GM12891 (cell line): ENCODE measurements around the gene IFIT3.

Experiments used
- DNase-seq: peaks from one replicate; pipeline ENCODE4 v3.0.0; 2011; ENCODE audit warnings: low spot score; ENCODE audit not compliant: insufficient read length
- FAIRE-seq: peaks from 2 replicates; lab custom pipeline; 2011; peaks lifted over from hg19 to GRCh38; lab: Jason Lieb, UNC
- PAX5 ChIP-seq: IDR thresholded peaks from 2 replicates; pipeline ENCODE4 v1.6.1; 2011; ENCODE audit warnings: low read length, moderate library complexity, mild to moderate bottlenecking; ENCODE audit not compliant: insufficient read depth, severe bottlenecking
- POLR2A ChIP-seq: IDR thresholded peaks from 2 replicates; pipeline ENCODE4 v1.6.1; 2011; ENCODE audit warnings: low read depth, low read length, control low read depth
- POLR2AphosphoS5 ChIP-seq: IDR thresholded peaks from 2 replicates; pipeline ENCODE4 v1.6.1; 2011; ENCODE audit warnings: low read depth, low read length, control low read depth
- POU2F2 ChIP-seq: IDR thresholded peaks from 2 replicates; pipeline ENCODE4 v1.6.1; 2011; ENCODE audit warnings: low read depth, mild to moderate bottlenecking, control low read depth, low read length, moderate library complexity
- SPI1 ChIP-seq: IDR thresholded peaks from 2 replicates; pipeline ENCODE4 v1.6.1; 2011; ENCODE audit warnings: low read depth, low read length, control low read depth
- TAF1 ChIP-seq: IDR thresholded peaks from 2 replicates; pipeline ENCODE4 v1.6.1; 2011; ENCODE audit warnings: low read depth, low read length, control low read depth

IFIT3 gene

GRCh38 chr10:89357096-89357495, 29.3 kb downstream of the IFIT3 start:
- DNase-seq (no peak), FAIRE-seq (no peak)
- TF ChIP-seq POLR2A, result no peak
- no peak for TF ChIP-seq POU2F2
- no peak for TF ChIP-seq PAX5
- no peak for TF ChIP-seq SPI1
- no peak for TF ChIP-seq TAF1
- TF ChIP-seq POLR2AphosphoS5, result no peak

DNA sequence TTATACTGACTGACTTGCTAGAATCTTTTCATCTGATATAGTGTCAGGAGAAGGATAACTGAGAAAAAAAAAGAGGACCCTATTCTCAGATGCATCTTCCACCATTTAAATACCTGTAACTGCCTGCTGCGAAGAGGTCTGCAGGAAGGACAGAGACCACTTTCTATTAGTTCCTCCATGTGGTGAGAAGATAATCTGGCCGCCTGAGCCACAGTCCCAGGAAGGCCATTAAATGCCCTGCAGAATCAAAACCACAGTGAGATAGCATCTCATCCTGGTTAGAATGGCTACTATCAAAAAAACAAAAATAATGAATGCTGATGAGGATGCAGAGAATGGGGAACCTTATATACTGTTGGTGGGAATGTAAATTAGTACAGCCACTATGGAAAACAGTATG, 30.2 kb downstream of the IFIT3 start:
- no peak for DNase-seq
- FAIRE-seq, result no peak

GRCh38 chr10:89360157-89360556, 32.4 kb downstream of the IFIT3 start:
- no peak for TF ChIP-seq POU2F2
- no peak for TF ChIP-seq POLR2AphosphoS5
- no peak for TF ChIP-seq POLR2A
- no peak for TF ChIP-seq TAF1
- TF ChIP-seq SPI1, result no peak
- no peak for DNase-seq
- no peak for FAIRE-seq

More for the DNA sequence above, 30.2 kb downstream of the IFIT3 start:
- no peak for TF ChIP-seq TAF1
- no peak for TF ChIP-seq POU2F2
- no peak for TF ChIP-seq SPI1
- TF ChIP-seq POLR2A, result no peak
- TF ChIP-seq PAX5, result no peak
- no peak for TF ChIP-seq POLR2AphosphoS5

DNA sequence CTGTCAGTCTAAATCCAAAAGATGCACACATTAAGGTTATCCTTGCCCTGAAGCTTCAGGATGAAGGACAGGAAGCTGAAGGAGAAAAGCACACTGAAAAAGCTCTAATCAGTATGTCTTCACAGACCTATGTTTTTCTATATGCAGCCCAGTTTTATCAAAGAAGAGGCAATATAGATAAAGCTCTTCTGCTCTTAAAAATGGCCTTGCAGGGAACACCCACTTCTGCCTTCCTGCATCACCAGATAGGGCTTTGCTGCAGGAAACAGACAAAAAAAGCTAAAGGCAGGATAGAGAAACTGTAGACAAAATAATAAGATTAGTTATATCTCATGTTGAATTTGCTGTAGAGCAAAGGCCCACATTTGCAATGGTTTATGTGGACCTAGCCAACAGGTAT, 35.1 kb downstream of the IFIT3 start:
- DNase-seq, result no peak
- no peak for FAIRE-seq
- TF ChIP-seq POLR2A (no peak), SPI1 (no peak), POU2F2 (no peak)

DNA sequence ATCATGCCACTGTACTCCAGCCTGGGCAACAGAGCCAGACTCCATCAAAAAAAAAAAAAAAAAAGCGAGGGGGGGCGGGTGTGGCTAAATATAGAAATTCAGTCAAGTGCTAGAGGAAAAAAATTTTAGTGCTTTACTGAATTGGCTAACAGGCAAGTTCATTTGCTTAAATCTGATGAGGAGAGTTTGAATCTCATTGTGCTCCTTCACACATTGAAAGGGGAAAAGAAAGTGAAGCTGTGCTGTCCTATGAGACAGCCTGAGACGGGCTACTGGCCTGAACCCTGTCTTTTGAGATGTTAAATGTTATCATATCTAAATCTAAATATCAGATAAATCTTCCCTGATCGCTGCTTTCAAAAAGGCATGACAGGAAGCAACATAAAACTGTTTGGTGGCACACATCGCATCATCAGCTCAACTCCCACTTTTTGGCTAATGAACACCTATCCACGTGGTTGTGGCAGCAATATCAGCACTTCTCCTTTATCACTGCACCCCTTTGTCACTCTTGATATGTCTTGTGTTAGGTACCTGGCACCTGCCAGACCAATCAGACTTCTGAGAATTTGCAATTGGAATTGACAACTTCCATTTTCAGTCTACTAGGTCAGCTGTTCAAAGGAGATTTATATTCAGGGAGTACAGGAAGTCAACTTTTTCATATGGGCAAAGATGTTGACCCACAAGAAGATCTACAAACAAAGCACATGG, 36.1 kb downstream of the IFIT3 start:
- FAIRE-seq (peak; percentile 76), DNase-seq (no peak)
- no peak for TF ChIP-seq PAX5
- no peak for TF ChIP-seq POLR2AphosphoS5
- TF ChIP-seq SPI1, result peak; percentile 70
- no peak for TF ChIP-seq POU2F2
- no peak for TF ChIP-seq TAF1
- no peak for TF ChIP-seq POLR2A

DNA sequence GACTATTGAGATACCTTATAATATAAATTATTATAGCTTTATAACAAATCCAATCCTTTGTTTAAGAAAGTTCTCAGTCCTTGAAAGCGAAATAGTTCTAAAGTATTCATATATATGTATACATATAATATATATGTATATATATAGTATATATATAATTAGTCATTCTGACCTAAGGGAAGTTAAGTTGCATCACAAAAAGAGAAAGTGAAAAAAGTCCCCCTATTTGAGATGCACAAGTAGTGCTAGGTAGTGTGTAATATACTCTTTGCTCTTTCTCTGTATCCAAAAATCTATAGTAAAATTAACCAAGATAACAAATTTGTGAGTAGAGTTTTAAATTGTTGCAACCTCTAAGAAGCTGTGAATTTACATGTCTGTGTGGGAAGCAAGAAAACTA, 36.7 kb downstream of the IFIT3 start:
- TF ChIP-seq POLR2AphosphoS5, result no peak
- TF ChIP-seq PAX5, result no peak
- TF ChIP-seq POU2F2, result no peak
- TF ChIP-seq SPI1, result no peak
- no peak for TF ChIP-seq TAF1
- FAIRE-seq (no peak), DNase-seq (no peak)

GRCh38 chr10:89367529-89367928, 39.7 kb downstream of the IFIT3 start:
- FAIRE-seq (peak; percentile 83), DNase-seq (no peak)
- TF ChIP-seq TAF1, result no peak
- no peak for TF ChIP-seq POLR2AphosphoS5
- peak; percentile 45; the same call in 1 of the 2 replicates for TF ChIP-seq POU2F2

GRCh38 chr10:89368129-89368528, 40.3 kb downstream of the IFIT3 start:
- TF ChIP-seq POLR2AphosphoS5 (no peak), PAX5 (no peak), POLR2A (no peak), SPI1 (no peak), POU2F2 (no peak), TAF1 (no peak)
- DNase-seq (no peak), FAIRE-seq (no peak)

DNA sequence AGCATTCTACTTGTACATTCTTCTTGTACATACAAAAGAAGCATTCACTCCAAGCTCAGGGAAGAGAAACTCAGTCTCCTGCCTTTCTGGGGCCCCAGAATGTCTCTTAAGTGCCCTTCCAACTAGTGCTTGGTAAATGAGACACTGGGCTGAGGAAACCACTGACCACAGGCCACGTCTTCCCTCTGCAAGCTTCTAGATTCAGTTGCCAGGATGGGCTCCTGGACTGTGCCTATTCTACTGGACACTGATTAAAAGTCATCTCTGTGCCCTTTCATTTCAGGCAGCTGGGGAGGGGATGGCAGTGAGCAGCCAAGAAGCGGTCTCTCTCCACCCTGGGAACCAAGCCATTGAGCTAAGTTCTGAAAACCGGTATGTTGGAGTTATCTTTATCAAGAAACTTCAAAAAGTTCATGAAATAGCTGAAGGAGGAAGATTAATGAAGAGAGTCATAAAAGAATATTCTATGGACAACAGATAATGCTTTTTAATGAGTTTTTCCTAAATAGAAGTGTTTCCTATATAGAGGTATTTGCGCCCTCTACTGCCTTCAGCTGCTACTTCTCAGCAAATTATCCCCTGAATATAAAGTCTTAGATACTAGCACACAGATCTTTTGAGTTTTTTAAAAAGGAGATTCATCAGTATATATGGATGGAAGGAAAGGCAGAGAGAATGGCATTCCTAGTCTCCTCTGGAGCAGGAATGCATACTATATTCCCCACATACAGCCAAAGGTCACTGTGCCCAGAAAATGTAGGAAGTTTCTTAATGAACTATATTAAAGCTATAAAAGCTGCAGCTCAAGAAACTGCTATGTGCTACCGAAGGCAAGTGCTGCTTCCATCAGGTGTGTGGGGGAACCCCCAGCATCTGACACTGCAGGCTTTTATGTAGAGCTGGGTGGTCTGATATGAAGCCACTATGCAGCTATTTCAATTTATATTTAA, 41.6 kb downstream of the IFIT3 start:
- FAIRE-seq, result peak; percentile 31
- no peak for TF ChIP-seq POLR2A
- TF ChIP-seq PAX5, result no peak
- TF ChIP-seq SPI1, result no peak
- DNase-seq, result no peak

DNA sequence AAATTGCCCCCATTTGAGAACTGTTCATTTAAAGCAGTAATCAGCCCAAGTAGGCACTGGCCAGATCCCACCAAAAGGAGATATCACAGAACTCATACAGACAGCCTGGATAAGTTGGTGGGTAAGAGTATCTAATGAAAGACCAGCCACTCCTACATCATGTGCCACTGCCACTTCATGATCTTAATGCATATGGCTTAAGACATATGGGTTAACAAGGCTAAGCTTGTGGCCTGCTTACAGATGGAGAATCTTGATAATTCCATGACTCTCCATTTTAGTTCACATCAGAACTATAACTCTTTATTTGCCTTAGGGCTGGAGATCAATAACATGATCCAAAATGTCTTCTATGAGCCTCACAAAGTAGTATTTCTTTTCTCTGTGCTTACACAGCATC, 43.3 kb downstream of the IFIT3 start:
- DNase-seq, result no peak
- TF ChIP-seq TAF1 (no peak), POU2F2 (no peak)
- FAIRE-seq, result no peak
